ENCODE measurements around the gene LRP1B.

- no peak for TF ChIP-seq POLR2A (IDR thresholded peaks at IDR 0.05)
- no peak for TF ChIP-seq CTCF (IDR thresholded peaks at IDR 0.05)
Observed at GRCh38 chr2:141113301-141113700, 1017.5 kb downstream of the LRP1B start.

All from breast epithelium (tissue), 3 donors.